IMR-90 (cell line): Measurements from ENCODE around the gene WNT10A. TPM values are rescaled to one million over a fixed set of nuclear protein-coding genes. Genes with fewer than 3 reads are reported as not detected.
A peak's percentile ranks its signal among the peaks of the same experiment; 100 is the strongest.

Source experiments
- ATAC-seq: fragments of 200-7000 bp; cut with Tn5 transposase; 2 replicates; pipeline ENCODE4 v1.9.1; 2020; ENCODE audit warnings: low read depth, mild to moderate bottlenecking, moderate library complexity
- BruUV-seq: library from RNA; stranded (reverse); fragments of 400-500 nt; replicated peaks from 2 replicates; lab custom pipeline; 2021; lab: Mats Ljungman, UMichigan
- CTCF ChIA-PET: fragments of 300-600 bp; formaldehyde crosslinking; extraction: SDS; loops from one replicate; lab custom pipeline; 2021; ENCODE audit warnings: antibody characterized with exemption; lab: Yijun Ruan, JAX
- POLR2A ChIA-PET: fragments of 300-600 bp; sonication (Branson Sonifier 250); formaldehyde crosslinking; loops from one replicate; lab custom pipeline; 2022; ENCODE audit warnings: antibody characterized with exemption; ENCODE audit not compliant: unreplicated experiment; lab: Charles Lee
- DNase-seq: peaks from one replicate; pipeline ENCODE4 v3.0.0; 2013
- H2AFZ ChIP-seq: replicated peaks from 2 replicates; pipeline ENCODE3; 2013; ENCODE audit warnings: low read length, mild to moderate bottlenecking; ENCODE audit not compliant: poor library complexity
- H2AK5ac ChIP-seq: 2 replicates; pipeline ENCODE4 v1.6.1; 2013; ENCODE audit warnings: low read depth, low read length, inconsistent platforms
- H2AK9ac ChIP-seq: replicated peaks from 2 replicates; pipeline ENCODE3; 2013; ENCODE audit warnings: mild to moderate bottlenecking, low read depth, low read length, moderate library complexity; ENCODE audit not compliant: poor library complexity
- H2BK120ac ChIP-seq: 2 replicates; pipeline ENCODE4 v1.6.1; 2013; ENCODE audit warnings: low read depth, low read length, inconsistent platforms
- H2BK15ac ChIP-seq: 3 replicates; pipeline ENCODE4 v1.6.1; 2013; ENCODE audit warnings: low read depth, low read length, inconsistent platforms
- H2BK20ac ChIP-seq: 2 replicates; pipeline ENCODE4 v1.6.1; 2013; ENCODE audit warnings: low read depth, mild to moderate bottlenecking, inconsistent platforms, low read length, moderate library complexity
- H2BK5ac ChIP-seq: 2 replicates; pipeline ENCODE4 v1.6.1; 2013; ENCODE audit warnings: mild to moderate bottlenecking, low read depth, low read length, inconsistent platforms; ENCODE audit not compliant: poor library complexity, severe bottlenecking
- H3K14ac ChIP-seq: replicated peaks from 2 replicates; pipeline ENCODE4 v1.6.1; 2013; ENCODE audit warnings: low read depth, low read length, inconsistent platforms
- H3K18ac ChIP-seq: 2 replicates; pipeline ENCODE4 v1.6.1; 2013; ENCODE audit warnings: low read depth, low read length, control low read depth
- H3K23ac ChIP-seq: 2 replicates; pipeline ENCODE4 v1.6.1; 2013; ENCODE audit warnings: low read depth, low read length, inconsistent platforms
- H3K27ac ChIP-seq: 2 replicates; pipeline ENCODE4 v1.5.1; 2013; ENCODE audit warnings: mild to moderate bottlenecking, control low read depth, low read length; ENCODE audit not compliant: insufficient read depth
- H3K27me3 ChIP-seq: 2 replicates; pipeline ENCODE4 v1.6.1; 2013; ENCODE audit warnings: low read length; ENCODE audit not compliant: control insufficient read depth, insufficient read depth
- H3K36me3 ChIP-seq: 2 replicates; pipeline ENCODE4 v1.6.1; 2013; ENCODE audit warnings: low read length, mixed read lengths; ENCODE audit not compliant: control insufficient read depth, insufficient read depth
- H3K4ac ChIP-seq: 2 replicates; pipeline ENCODE4 v1.6.1; 2013; ENCODE audit warnings: low read depth, low read length, inconsistent platforms
- H3K4me1 ChIP-seq: 2 replicates; pipeline ENCODE4 v1.6.1; 2013; ENCODE audit warnings: low read length, mixed read lengths; ENCODE audit not compliant: control insufficient read depth, insufficient read depth
- H3K4me2 ChIP-seq: 2 replicates; pipeline ENCODE4 v1.6.1; 2013; ENCODE audit warnings: low read depth, mild to moderate bottlenecking, control low read depth, low read length, moderate library complexity
- H3K4me3 ChIP-seq: 2 replicates; pipeline ENCODE4 v1.5.1; 2013; ENCODE audit warnings: low read depth, mild to moderate bottlenecking, control low read depth, low read length, moderate library complexity; ENCODE audit not compliant: insufficient read depth
- H3K56ac ChIP-seq: 2 replicates; pipeline ENCODE4 v1.6.1; 2013; ENCODE audit warnings: low read length, inconsistent platforms; ENCODE audit not compliant: insufficient read depth; ENCODE audit errors: extremely low read depth
- H3K79me1 ChIP-seq, 2 experiments: 2 replicates each; pipeline ENCODE4 v1.6.1; 2013; ENCODE audit warnings: low read length in 2 of 2, inconsistent platforms in 1 of 2, low read depth in 1 of 2
- H3K9ac ChIP-seq: 2 replicates; pipeline ENCODE4 v1.6.1; 2013; ENCODE audit warnings: low read depth, low read length, control low read depth
- H3K9me1 ChIP-seq: 2 replicates; pipeline ENCODE4 v1.6.1; 2013; ENCODE audit warnings: low read length, inconsistent platforms; ENCODE audit not compliant: insufficient read depth
- H3K9me3 ChIP-seq: 2 replicates; pipeline ENCODE4 v1.6.1; 2013; ENCODE audit warnings: low read length; ENCODE audit not compliant: control insufficient read depth, insufficient read depth
- H4K20me1 ChIP-seq: 2 replicates; pipeline ENCODE4 v1.6.1; 2013; ENCODE audit warnings: low read length, inconsistent platforms; ENCODE audit not compliant: insufficient read depth
- H4K5ac ChIP-seq: 2 replicates; pipeline ENCODE4 v1.6.1; 2013; ENCODE audit warnings: mild to moderate bottlenecking, low read depth, low read length, control low read depth
- H4K8ac ChIP-seq, 2 experiments: 2 replicates each; pipeline ENCODE4 v1.6.1; 2013; ENCODE audit warnings: low read depth in 2 of 2, low read length in 2 of 2, control low read depth in 1 of 2, inconsistent platforms in 1 of 2
- H4K91ac ChIP-seq: 2 replicates; pipeline ENCODE4 v1.6.1; 2013; ENCODE audit warnings: low read depth, low read length, inconsistent platforms; ENCODE audit not compliant: insufficient read depth
- BHLHE40 ChIP-seq: fragments of 150-350 bp; IDR thresholded peaks from 2 replicates; pipeline ENCODE4 v1.6.1; 2016; ENCODE audit warnings: mild to moderate bottlenecking, low read depth, low read length
- CEBPB ChIP-seq: IDR thresholded peaks from 2 replicates; pipeline ENCODE4 v1.6.1; 2012; ENCODE audit warnings: low read depth, low read length, improper control_type of control experiment
- CHD1 ChIP-seq: IDR thresholded peaks from 2 replicates; pipeline ENCODE4 v1.6.1; 2012; ENCODE audit warnings: low read depth, low read length, improper control_type of control experiment
- FOS ChIP-seq: fragments of 150-350 bp; IDR thresholded peaks from 2 replicates; pipeline ENCODE4 v1.6.1; 2016; ENCODE audit warnings: low read depth, low read length
- MAFK ChIP-seq: IDR thresholded peaks from 2 replicates; pipeline ENCODE4 v1.6.1; 2012; ENCODE audit warnings: low read depth, low read length, improper control_type of control experiment
- MAZ ChIP-seq: IDR thresholded peaks from 2 replicates; pipeline ENCODE4 v1.6.1; 2012; ENCODE audit warnings: low read depth, mild to moderate bottlenecking, low read length, improper control_type of control experiment, moderate library complexity, borderline replicate concordance
- MXI1 ChIP-seq: IDR thresholded peaks from 2 replicates; pipeline ENCODE4 v1.6.1; 2012; ENCODE audit warnings: low read depth, mild to moderate bottlenecking, low read length, moderate library complexity, borderline replicate concordance
- NFE2L2 ChIP-seq: fragments of 150-350 bp; IDR thresholded peaks from 2 replicates; pipeline ENCODE4 v1.6.1; 2016; ENCODE audit warnings: low read depth, mild to moderate bottlenecking, low read length
- POLR2A ChIP-seq: IDR thresholded peaks from 2 replicates; pipeline ENCODE4 v1.6.1; 2012; ENCODE audit warnings: mild to moderate bottlenecking, low read depth, low read length
- RAD21 ChIP-seq: IDR thresholded peaks from 2 replicates; pipeline ENCODE4 v1.6.1; 2012; ENCODE audit warnings: low read length, improper control_type of control experiment
- RCOR1 ChIP-seq: IDR thresholded peaks from 2 replicates; pipeline ENCODE4 v1.6.1; 2012; ENCODE audit warnings: mild to moderate bottlenecking, low read length, improper control_type of control experiment; ENCODE audit not compliant: insufficient replicate concordance
- RFX5 ChIP-seq: IDR thresholded peaks from 2 replicates; pipeline ENCODE4 v1.8.0; 2012; ENCODE audit warnings: low read depth, mild to moderate bottlenecking, low read length, moderate library complexity
- SMC3 ChIP-seq: fragments of 150-350 bp; IDR thresholded peaks from 2 replicates; pipeline ENCODE4 v1.6.1; 2016; ENCODE audit warnings: low read depth, mild to moderate bottlenecking, antibody characterized with exemption, low read length, moderate library complexity
- WGBS, 2 experiments: methylation state at CpG; one replicate each; pipeline versions ENCODE4 v1.1.5 to v1.1.7; 2013; ENCODE audit warnings: missing lambda C conversion rate in 2 of 2; ENCODE audit not compliant: insufficient read length in 1 of 2; ENCODE audit errors: extremely low coverage in 2 of 2; 5-methylcytosine and 5-hydroxymethylcytosine counted together
- dilution Hi-C: fragments of 300-500 bp; cut with HindIII; formaldehyde crosslinking; loops from one replicate; pipeline ENCODE4 v1.14.3; 2018; ENCODE audit warnings: low sequenced_read_pairs; ENCODE audit not compliant: unreplicated experiment
- in situ Hi-C: fragments of 300-500 bp; cut with MboI; formaldehyde crosslinking; loops from 3 replicates; pipeline ENCODE4 v1.14.3; 2019; ENCODE audit warnings: low sequenced_read_pairs, inconsistent platforms, mixed read lengths
- intact Hi-C: fragments of 100-400 bp; cut with micrococcal nuclease; formaldehyde crosslinking; loops from 2 replicates; pipeline ENCODE4 v1.10.0; 2022
- polyA plus RNA-seq, 3 experiments: library from polyadenylated mRNA; depleted of rRNA; stranded (reverse); fragments of >200 nt; gene quantifications; 2 replicates each; pipeline ENCODE4 v1.2.3, GENCODE V29; 2012; ENCODE audit warnings: low replicate concordance in 1 of 3
- total RNA-seq: library from RNA; depleted of rRNA; stranded (reverse); fragments of >200 nt; gene quantifications from 2 replicates; pipeline ENCODE4 v1.2.3, GENCODE V29; 2012
- TF ChIP-seq, protein P1 (sequence below): fragments of 150-350 bp; IDR thresholded peaks from 2 replicates; pipeline ENCODE4 v1.6.1; 2016; ENCODE audit warnings: low read depth, mild to moderate bottlenecking, low read length, moderate library complexity, borderline replicate concordance
- TF ChIP-seq, protein P2 (sequence below): fragments of 150-350 bp; IDR thresholded peaks from 2 replicates; pipeline ENCODE4 v1.6.1; 2017; ENCODE audit warnings: mild to moderate bottlenecking, antibody characterized with exemption, low read length, low read depth
- TF ChIP-seq, protein P3 (sequence below): conservative IDR thresholded peaks from 2 replicates; pipeline ENCODE4 v1.5.1; 2012; ENCODE audit warnings: mild to moderate bottlenecking, low read depth, low read length, improper control_type of control experiment

WNT10A gene
- total and polyA plus RNA-seq, 2 of the 4 experiments (the other 2 are of a cell fraction): not detected

DNA sequence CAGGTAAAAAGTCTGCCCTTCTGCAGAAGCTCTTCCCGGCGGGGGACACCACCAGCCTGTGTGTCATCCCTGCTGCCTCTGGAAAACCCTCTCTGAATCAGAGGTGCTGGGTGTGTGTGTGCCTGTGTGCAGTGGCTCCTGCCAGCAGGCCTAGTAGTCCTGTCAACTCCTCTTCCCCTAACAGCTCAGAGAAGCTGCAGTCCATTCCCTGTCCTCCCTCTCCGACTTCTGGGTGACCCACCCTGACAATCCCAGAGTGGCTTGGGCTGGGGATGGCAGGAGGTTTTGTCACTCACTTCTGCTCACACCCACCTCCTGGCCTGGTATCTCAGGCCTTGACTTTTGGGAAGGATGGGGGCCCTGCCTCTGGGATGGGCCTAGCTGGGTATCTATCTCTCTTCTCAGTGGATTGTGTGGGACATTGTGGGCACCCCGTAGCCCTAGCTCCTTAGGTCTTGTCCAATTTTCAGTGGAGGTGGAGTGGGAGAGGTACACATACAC, 2.3 kb downstream of the WNT10A start:
- H3K4ac ChIP-seq: no peak overlapping the region
- no peak overlapping the region for H3K27ac ChIP-seq
- H2BK15ac ChIP-seq: no peak overlapping the region
- no TSS peak for BruUV-seq
- H3K23ac ChIP-seq: no peak overlapping the region
- H4K5ac ChIP-seq: no peak overlapping the region
- H2AK9ac ChIP-seq: no peak overlapping the region
- ChIA-PET CTCF (interaction anchor here (1.5 kb wide), 1 partner anchor 15 kb away, joined by 4 read pairs; no protein-coding TSS in a partner anchor), POLR2A (no interaction called here)
- H3K9me3 ChIP-seq: peaks cover 1% of the 10 kb centered on the region
- H3K56ac ChIP-seq: no peak overlapping the region
- dilution Hi-C loops: no loop called here
- no CpG with 5 or more reads among the region's 4 CpGs for WGBS, 2 experiments
- no peak overlapping the region for H2BK5ac ChIP-seq
- no peaks in the 10 kb centered on the region; the same call in 1 of the 2 replicates for H4K20me1 ChIP-seq
- no peak overlapping the region for H3K9ac ChIP-seq
- peaks cover 90% of the 10 kb centered on the region for H3K27me3 ChIP-seq
- H3K4me2 ChIP-seq: no peak overlapping the region
- peak overlapping the region; percentile 51 for H2AFZ ChIP-seq
- no peak overlapping the region for H3K4me3 ChIP-seq
- H3K4me1 ChIP-seq: no peaks in the 10 kb centered on the region
- H3K79me1 ChIP-seq: no peaks in the 10 kb centered on the region
- no peak overlapping the region for H2BK20ac ChIP-seq
- no peaks in the 10 kb centered on the region for H3K36me3 ChIP-seq
- no peak overlapping the region for H2AK5ac ChIP-seq
- no peak for DNase-seq
- H4K8ac ChIP-seq: no peak overlapping the region
- no peak for ATAC-seq
- intact Hi-C loops: no loop called here
- in situ Hi-C loops: no loop called here
- H3K9me1 ChIP-seq: no peaks in the 10 kb centered on the region; the same call in 1 of the 2 replicates
- H3K14ac ChIP-seq: no peak overlapping the region
- TF ChIP-seq POLR2A: no peak
- no peak for TF ChIP-seq CHD1
- TF ChIP-seq MAZ: no peak
- TF ChIP-seq, protein P1, sequence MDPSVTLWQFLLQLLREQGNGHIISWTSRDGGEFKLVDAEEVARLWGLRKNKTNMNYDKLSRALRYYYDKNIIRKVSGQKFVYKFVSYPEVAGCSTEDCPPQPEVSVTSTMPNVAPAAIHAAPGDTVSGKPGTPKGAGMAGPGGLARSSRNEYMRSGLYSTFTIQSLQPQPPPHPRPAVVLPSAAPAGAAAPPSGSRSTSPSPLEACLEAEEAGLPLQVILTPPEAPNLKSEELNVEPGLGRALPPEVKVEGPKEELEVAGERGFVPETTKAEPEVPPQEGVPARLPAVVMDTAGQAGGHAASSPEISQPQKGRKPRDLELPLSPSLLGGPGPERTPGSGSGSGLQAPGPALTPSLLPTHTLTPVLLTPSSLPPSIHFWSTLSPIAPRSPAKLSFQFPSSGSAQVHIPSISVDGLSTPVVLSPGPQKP: no peak
- no peak for TF ChIP-seq NFE2L2
- TF ChIP-seq, protein P2, sequence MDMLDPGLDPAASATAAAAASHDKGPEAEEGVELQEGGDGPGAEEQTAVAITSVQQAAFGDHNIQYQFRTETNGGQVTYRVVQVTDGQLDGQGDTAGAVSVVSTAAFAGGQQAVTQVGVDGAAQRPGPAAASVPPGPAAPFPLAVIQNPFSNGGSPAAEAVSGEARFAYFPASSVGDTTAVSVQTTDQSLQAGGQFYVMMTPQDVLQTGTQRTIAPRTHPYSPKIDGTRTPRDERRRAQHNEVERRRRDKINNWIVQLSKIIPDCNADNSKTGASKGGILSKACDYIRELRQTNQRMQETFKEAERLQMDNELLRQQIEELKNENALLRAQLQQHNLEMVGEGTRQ: no peak
- no peak for TF ChIP-seq RAD21
- TF ChIP-seq BHLHE40: no peak
- TF ChIP-seq MAFK: no peak
- TF ChIP-seq CEBPB: no peak
- no peak for TF ChIP-seq RFX5
- TF ChIP-seq MXI1: no peak
- TF ChIP-seq RCOR1: no peak
- no peak for TF ChIP-seq SMC3
- no peak for TF ChIP-seq FOS
- TF ChIP-seq, protein P3, sequence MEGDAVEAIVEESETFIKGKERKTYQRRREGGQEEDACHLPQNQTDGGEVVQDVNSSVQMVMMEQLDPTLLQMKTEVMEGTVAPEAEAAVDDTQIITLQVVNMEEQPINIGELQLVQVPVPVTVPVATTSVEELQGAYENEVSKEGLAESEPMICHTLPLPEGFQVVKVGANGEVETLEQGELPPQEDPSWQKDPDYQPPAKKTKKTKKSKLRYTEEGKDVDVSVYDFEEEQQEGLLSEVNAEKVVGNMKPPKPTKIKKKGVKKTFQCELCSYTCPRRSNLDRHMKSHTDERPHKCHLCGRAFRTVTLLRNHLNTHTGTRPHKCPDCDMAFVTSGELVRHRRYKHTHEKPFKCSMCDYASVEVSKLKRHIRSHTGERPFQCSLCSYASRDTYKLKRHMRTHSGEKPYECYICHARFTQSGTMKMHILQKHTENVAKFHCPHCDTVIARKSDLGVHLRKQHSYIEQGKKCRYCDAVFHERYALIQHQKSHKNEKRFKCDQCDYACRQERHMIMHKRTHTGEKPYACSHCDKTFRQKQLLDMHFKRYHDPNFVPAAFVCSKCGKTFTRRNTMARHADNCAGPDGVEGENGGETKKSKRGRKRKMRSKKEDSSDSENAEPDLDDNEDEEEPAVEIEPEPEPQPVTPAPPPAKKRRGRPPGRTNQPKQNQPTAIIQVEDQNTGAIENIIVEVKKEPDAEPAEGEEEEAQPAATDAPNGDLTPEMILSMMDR: no peak
- H3K18ac ChIP-seq: no peak overlapping the region
- no peak overlapping the region for H4K91ac ChIP-seq
- no peak overlapping the region for H2BK120ac ChIP-seq
